Tibial artery (tissue), 4 donors: ENCODE data around the gene ENOSF1.
"Not testable (repeated sequence)": the region's sequence is repeated elsewhere in the genome, so short reads cannot be mapped to it uniquely, and the experiment has no call there.

Experiments used
- DNase-seq, 2 donors: peaks; one replicate each; pipeline ENCODE4 v3.0.0-alpha.2; 2019
- H3K27ac ChIP-seq, 2 donors: fragments of 200-600 bp; sonication (generic) in 1 of 2; 1 replicate in 1 of 2; 2 replicates in 1 of 2; pipeline ENCODE4 v1.5.1; 2018 to 2019; ENCODE audit warnings: mild to moderate bottlenecking in 1 of 2
- H3K27me3 ChIP-seq, 2 donors: fragments of 200-600 bp; sonication (generic) in 1 of 2; one replicate each; pipeline versions ENCODE4 v1.5.1 to v1.6.0; 2016 to 2019
- H3K36me3 ChIP-seq, 3 donors: fragments of 200-600 bp; sonication (generic) in 2 of 3; one replicate each; pipeline ENCODE4 v1.5.1; 2016 to 2019; ENCODE audit warnings: mild to moderate bottlenecking in 2 of 3
- H3K4me1 ChIP-seq, 4 donors: fragments of 200-600 bp; sonication (generic) in 2 of 4; 1 replicate in 3 of 4; 2 replicates in 1 of 4; pipeline ENCODE4 v1.5.1; 2016 to 2019
- H3K4me3 ChIP-seq, 2 donors: fragments of 200-600 bp; sonication (generic) in 1 of 2; 1 replicate in 1 of 2; 2 replicates in 1 of 2; pipeline ENCODE4 v1.5.1; 2018 to 2019; ENCODE audit warnings: mild to moderate bottlenecking in 2 of 2
- H3K9me3 ChIP-seq, 3 donors: fragments of 200-600 bp; sonication (generic) in 1 of 3; one replicate each; pipeline ENCODE4 v1.5.1; 2016 to 2019
- CTCF ChIP-seq, 2 experiments: fragments of 200-600 bp in 1 of 2; fragments of 450-650 bp in 1 of 2; IDR thresholded peaks; one replicate each; pipeline ENCODE4 v1.5.1; 2017 to 2019; ENCODE audit warnings: antibody characterized with exemption in 2 of 2, mild to moderate bottlenecking in 1 of 2, moderate library complexity in 1 of 2
- intact Hi-C: fragments of 100-400 bp; cut with DNase I; formaldehyde crosslinking; loops from one replicate; pipeline ENCODE4 v1.15.0; 2023; ENCODE audit warnings: low total_unique reads

Gene ENOSF1

GRCh38 chr18:744832-745597, 32.6 kb upstream of the ENOSF1 start:
- no peak for TF ChIP-seq CTCF (IDR thresholded peaks at IDR 0.05)
- Histone ChIP-seq H3K4me1 (no peaks in the 10 kb centered on the region), H3K9me3 (no peaks in the 10 kb centered on the region), H3K27me3 (no peaks in the 10 kb centered on the region), H3K36me3 (peaks cover 28 to 63% (median 30%) of the 10 kb centered on the region in 3 donors), H3K27ac (no peak overlapping the region), H3K4me3 (no peak overlapping the region)
- no peak for DNase-seq
- intact Hi-C loops: no loop called here

- TF ChIP-seq CTCF (IDR thresholded peaks at IDR 0.05): peak; percentile 67 to 75
- Histone ChIP-seq H3K9me3 (no peaks in the 10 kb centered on the region), H3K27me3 (no peaks in the 10 kb centered on the region), H3K4me3 (no peak overlapping the region), H3K36me3 (peaks cover 29 to 70% (median 44%) of the 10 kb centered on the region in 3 donors), H3K27ac (no peak overlapping the region), H3K4me1 (no peaks in the 10 kb centered on the region)
- DNase-seq: no peak
- intact Hi-C loops: loop anchor here (2.0 kb wide), 1 partner anchor 89 kb away; no protein-coding TSS in a partner anchor
These were observed 29.6 kb upstream of the ENOSF1 start for GRCh38 chr18:741931-742512.

- Histone ChIP-seq H3K9me3 (no peaks in the 10 kb centered on the region), H3K27ac (no peak overlapping the region), H3K4me1 (no peaks in the 10 kb centered on the region), H3K27me3 (no peaks in the 10 kb centered on the region), H3K36me3 (peaks cover 33 to 59% (median 52%) of the 10 kb centered on the region in 3 donors), H3K4me3 (no peak overlapping the region)
- no peak for TF ChIP-seq CTCF (IDR thresholded peaks at IDR 0.05)
- intact Hi-C loops: no loop called here
- no peak for DNase-seq
These were observed 19.9 kb upstream of the ENOSF1 start for GRCh38 chr18:732371-732770.

- Histone ChIP-seq H3K27ac (no peak overlapping the region), H3K36me3 (peaks cover 32 to 50% (median 42%) of the 10 kb centered on the region in 3 donors), H3K4me3 (no peak overlapping the region), H3K4me1 (no peaks in the 10 kb centered on the region), H3K27me3 (no peaks in the 10 kb centered on the region), H3K9me3 (no peaks in the 10 kb centered on the region)
- DNase-seq: no peak
- no peak for TF ChIP-seq CTCF (IDR thresholded peaks at IDR 0.05)
- intact Hi-C loops: no loop called here
These were observed 18.8 kb upstream of the ENOSF1 start for GRCh38 chr18:731185-731584.

- Histone ChIP-seq H3K4me3 (no peak overlapping the region), H3K36me3 (peaks cover 28 to 50% (median 38%) of the 10 kb centered on the region in 3 donors), H3K9me3 (no peaks in the 10 kb centered on the region), H3K27me3 (no peaks in the 10 kb centered on the region), H3K4me1 (no peaks in the 10 kb centered on the region), H3K27ac (no peak overlapping the region)
- no peak for DNase-seq
- TF ChIP-seq CTCF (IDR thresholded peaks at IDR 0.05): no peak
- intact Hi-C loops: no loop called here
These were observed 18.3 kb upstream of the ENOSF1 start for GRCh38 chr18:730692-731091.

- H3K4me1 ChIP-seq, H3K9me3 ChIP-seq, DNase-seq, H3K27me3 ChIP-seq, H3K4me3 ChIP-seq, intact Hi-C loops, H3K27ac ChIP-seq: not testable (repeated sequence)
- H3K36me3 ChIP-seq: peaks cover 28 to 46% (median 36%) of the 10 kb centered on the region in 3 donors
These were observed 17.7 kb upstream of the ENOSF1 start for GRCh38 chr18:730120-730519.
